ENCODE measurements around the gene CDK5R1.
"Not testable (repeated sequence)": the region's sequence is repeated elsewhere in the genome, so short reads cannot be mapped to it uniquely, and the experiment has no call there.

Gene CDK5R1

GRCh38 chr17:32486701-32487472, at the start of gene CDK5R1:
TSS of gene CDK5R1 (plus strand) at chr17:32486993. CDS start at chr17:32487621, 628 bp downstream.
- peak; percentile 55 for DNase-seq (ENCODE audit: low read depth)

DNA sequence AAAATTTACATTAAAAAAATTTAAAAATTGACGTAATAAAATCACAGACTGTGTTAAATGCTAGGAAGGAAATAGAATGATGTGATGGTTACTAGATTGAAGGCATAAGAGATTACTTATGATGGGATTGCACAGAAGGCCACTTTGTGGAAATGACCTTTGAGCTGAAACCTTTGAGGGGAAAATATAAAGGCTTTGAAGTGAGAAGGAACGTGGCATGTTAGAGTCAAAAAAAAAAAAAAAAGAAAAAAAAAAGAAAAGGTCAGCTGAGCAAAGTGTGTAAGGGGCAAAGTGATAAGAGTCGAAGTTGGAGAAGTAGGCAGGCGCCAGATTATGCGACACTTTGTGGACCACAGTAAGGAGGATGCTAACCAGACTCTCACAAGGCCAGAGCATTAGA, 46.1 kb upstream of the CDK5R1 start:
- DNase-seq (ENCODE audit: low read depth): no peak

DNA sequence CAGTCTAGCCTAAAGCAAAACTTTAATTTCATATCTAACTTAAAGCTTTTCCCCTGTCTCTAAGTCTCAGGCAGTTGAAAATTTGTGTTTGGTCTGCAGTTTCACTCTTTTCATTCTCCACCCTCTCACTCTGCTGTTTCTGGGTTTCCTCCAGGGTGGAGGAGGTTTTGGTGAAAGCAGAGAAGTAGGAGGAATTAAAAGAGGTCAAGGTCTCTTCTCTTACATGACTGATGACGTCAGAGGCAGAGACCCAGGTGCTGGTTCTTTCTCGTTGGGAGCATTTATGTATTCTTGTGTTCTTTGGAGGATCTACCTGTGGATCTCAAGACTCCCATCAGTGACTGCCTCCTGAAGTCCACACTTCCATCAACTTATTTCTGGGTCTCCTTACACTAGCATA, 44.9 kb upstream of the CDK5R1 start:
- no peak for DNase-seq (ENCODE audit: low read depth)

GRCh38 chr17:32443827-32444300, 42.9 kb upstream of the CDK5R1 start:
- no peak for DNase-seq (ENCODE audit: low read depth)

DNA sequence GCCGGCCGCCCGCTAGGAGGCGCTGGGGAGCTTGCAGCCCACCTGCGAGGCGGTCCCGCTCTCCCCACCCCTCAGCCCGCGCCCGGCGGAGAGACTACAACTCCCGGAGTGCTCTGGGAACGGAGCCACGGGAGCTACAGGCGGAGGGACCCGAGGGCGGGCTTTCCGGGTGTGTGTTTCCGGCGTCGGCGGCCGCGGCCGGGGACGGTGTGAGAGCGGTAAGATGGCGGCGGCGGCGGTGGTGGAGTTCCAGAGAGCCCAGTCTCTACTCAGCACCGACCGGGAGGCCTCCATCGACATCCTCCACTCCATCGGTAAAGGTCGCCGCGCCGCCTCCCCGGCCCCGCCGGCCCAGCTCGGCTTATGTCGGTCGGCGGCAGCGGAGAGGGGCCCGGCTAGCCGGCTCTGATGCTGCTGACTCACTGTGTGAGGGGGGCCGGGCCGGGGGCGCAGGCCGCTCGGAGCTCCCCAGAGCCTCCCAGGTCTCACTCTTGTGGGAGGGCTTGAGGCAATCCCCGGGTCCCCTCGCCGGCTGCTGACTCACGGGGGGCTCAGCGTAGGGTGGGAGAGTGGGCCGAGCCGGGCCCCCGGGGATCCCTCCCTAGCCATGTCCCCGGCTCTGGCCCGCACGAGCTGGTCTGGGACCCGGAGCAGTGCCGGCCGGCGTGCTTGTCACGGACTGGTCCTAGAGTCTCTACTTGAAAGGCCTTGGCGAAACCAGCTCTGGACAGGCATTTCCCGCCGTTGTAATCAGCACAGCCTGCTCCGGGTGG, 42.3 kb upstream of the CDK5R1 start, which contains the start of gene PSMD11:
Gene PSMD11 (plus strand): TSS at position 210 of the 773 bp plus-strand sequence. CDS start 14 bp downstream, at position 224.
- peak; percentile 99 for DNase-seq (ENCODE audit: low read depth)

- peak; percentile 2 for DNase-seq (ENCODE audit: low read depth)
Observed at GRCh38 chr17:32445074-32445415, 41.7 kb upstream of the CDK5R1 start.

DNA sequence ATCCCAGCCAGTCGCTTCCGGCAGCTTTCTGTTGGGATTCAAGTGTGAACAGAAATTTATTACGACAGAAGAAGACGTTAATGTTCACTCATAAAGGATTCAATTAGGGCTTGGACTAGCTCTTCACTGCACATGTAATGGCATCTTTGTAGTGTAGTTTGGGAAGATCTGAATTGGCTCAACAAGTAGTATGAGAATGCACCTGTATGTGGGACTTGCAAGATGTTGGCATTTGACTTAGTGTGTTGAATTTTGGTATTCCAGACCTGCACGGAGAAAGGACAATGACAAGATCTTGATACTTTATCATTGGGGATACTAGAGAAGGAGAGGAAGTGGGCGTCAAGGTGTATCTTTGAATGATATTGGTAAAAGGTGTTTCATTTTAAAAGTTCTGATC, 41.3 kb upstream of the CDK5R1 start:
- no peak for DNase-seq (ENCODE audit: low read depth)

GRCh38 chr17:32445971-32446370, 40.8 kb upstream of the CDK5R1 start:
- DNase-seq (ENCODE audit: low read depth): no peak

- no peak for DNase-seq (ENCODE audit: low read depth)
Observed at GRCh38 chr17:32446949-32447348, 39.8 kb upstream of the CDK5R1 start.

DNA sequence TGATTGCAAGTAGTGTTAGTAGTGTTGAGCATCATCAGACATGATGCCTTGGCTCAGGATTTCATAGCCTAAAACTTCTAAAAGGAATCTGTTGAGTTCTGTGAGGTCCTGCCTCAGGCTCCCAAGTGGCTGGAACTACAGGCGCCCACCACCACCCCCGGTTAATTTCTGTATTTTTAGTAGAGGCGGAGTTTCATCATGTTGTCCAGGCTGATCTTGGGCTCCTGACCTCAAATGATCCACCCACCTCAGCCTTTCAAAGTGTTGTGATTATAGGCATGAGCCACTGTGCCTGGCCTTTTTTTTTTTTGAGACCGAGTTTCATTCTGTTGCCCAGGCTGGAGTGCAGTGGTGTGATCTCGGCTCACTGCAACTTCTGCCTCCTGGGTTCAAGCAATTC, 36.8 kb upstream of the CDK5R1 start:
- DNase-seq (ENCODE audit: low read depth): no peak

DNA sequence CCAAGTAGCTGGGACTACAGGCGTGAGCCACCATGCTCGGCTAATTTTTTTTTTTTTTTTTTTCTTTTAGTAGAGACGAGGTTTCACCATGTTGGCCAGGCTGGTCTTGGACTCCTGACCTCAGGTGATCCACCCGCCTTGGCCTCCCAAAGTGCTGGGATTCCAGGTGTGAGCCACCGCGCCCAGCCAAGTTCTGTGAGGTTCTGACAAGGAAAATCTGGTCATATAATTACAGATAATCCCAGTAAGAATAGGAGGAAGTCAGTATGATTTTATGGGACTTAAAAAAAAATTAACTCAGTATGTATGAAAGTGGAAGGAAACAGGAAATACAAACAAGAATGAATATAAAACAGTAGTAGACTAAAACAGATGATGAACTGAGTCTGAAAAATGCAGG, 36.4 kb upstream of the CDK5R1 start:
- not testable (repeated sequence) for DNase-seq (ENCODE audit: low read depth)

- no peak for DNase-seq (ENCODE audit: low read depth)
Observed at GRCh38 chr17:32451879-32452278, 34.9 kb upstream of the CDK5R1 start.

GRCh38 chr17:32452281-32452680, 34.5 kb upstream of the CDK5R1 start:
- no peak for DNase-seq (ENCODE audit: low read depth)

- DNase-seq (ENCODE audit: low read depth): no peak
Observed at GRCh38 chr17:32453370-32453769, 33.4 kb upstream of the CDK5R1 start.

DNA sequence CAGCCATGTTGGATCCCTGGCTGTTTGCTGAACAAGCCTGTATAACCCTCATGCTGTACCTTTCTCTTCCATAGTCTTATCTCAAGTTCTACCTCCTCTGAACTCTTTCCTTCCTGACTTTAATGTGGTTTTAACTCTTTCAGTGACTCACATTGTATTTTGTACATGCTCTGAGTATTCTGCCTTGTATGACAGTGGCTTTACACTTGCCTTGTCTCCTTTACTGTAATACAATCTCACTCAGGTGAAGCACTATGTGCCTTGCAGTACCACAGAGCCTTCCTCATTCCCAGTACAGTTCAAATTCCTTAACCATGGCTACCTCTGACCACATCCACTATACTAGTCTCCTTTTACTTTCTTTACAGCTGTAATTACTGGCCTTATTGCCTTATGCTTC, 28.4 kb upstream of the CDK5R1 start:
- no peak for DNase-seq (ENCODE audit: low read depth)

DNA sequence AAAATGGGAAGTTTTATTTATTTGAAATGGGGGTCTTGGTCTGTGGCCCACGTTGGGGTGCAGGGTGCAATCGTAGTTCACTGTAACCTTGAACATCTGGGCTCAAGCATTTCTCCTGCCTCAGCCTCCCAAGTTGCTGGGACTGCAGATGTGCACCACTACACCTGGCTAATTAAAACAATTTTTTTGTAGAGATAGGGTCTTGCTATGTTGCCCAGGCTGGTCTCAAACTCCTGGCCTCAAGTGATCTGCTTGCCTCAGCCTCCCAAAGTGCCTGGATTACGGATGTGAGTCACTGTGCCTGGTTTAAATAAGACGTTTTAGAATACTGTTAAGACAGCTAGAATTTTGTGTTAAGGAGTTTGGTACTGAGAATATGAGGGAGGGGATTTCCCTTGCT, 26.7 kb upstream of the CDK5R1 start:
- no peak for DNase-seq (ENCODE audit: low read depth)

GRCh38 chr17:32461498-32461852, 25.3 kb upstream of the CDK5R1 start:
- no peak for DNase-seq (ENCODE audit: low read depth)

- DNase-seq (ENCODE audit: low read depth): peak; percentile 40
Observed at GRCh38 chr17:32461853-32462617, 24.8 kb upstream of the CDK5R1 start.

DNA sequence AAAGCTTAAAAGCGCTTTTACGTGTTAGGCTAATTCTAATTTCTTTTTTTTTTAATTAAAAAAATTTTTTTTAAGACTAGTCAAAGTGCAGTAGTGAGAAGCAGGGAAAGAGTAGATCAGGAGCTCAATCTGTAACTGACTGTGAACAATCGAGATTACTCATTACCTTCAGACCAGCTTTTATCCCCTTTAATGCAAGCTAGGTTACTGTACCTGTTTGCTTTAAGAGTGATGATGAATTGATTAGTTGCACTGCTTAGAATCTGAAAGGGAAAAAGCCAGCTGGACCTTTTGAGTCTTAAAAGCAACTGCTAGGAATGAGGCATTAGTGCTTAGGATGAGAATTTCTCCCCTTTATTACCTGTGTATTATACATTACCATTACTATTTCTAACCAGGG, 23.5 kb upstream of the CDK5R1 start:
- no peak for DNase-seq (ENCODE audit: low read depth)

DNA sequence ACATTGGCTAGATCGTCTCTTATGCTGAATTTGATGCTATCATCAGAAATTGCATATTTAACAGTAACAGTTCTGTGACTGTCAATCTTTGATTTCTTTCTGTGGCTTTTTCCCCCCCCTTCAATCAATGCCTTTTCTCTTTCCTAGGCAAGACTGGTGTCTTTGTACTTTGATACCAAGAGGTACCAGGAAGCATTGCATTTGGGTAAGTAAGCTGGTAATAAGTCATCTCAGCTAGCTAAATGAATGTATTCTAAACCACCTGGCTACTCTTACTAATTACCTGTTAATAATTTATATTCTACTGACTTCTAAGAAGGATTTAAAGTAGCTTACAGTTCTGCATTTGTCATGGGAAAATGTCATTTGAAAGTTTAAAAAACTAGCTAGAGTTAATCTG, 22.4 kb upstream of the CDK5R1 start:
- no peak for DNase-seq (ENCODE audit: low read depth)

DNA sequence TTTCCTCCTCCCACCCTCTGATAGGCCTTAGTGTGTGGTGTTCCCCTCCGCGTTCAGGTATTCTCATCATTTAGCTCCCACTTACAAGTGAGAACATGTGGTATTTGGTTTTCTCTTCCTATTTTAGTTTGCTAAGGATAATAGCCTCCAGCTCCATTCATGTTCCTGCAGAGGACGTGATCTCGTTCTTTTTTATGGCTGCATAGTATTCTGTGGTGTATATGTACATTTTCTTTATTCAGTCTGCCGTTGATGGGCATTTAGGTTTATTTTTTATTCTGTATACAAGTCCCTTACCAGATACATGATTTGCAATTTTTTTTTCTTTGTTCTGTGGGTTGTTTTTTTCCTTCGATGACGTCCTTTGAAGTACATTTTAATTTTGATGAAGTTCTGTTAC, 18.8 kb upstream of the CDK5R1 start:
- DNase-seq (ENCODE audit: low read depth): no peak

DNA sequence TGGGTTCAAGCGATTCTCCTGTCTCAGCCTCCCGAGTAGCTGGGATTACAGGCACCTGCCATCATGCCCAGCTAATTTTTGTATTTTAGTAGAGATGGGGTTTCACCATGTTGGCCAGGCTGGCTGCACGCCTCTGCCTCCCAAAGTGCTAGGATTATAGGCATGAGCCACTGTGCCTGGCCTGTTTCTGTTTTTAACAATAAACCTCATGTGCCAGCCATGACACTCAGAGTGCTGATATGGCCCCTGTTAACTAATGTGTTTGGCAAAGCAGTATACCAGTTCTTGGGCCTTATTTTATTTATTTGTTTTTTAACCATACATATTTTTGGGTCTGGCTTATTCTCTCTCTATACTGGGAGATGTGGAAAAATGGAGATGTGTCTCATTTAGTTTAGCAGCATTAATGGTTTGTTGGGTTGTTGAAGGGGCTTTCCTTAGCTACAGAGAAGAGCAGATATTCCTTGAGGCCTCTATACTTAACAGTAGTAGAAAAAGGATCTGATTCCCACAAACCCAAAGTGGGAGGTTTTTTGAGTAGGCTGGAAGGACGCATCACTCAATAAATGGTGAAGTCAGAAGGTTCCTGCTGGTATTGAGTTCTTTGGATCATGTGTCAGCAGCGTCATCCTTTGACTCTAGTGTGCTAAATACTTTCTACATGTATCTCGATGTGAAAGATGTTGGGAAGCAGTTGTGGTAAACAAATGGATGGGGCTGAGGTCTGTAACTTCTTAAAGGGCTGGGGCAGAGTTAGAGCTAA, 16.2 kb upstream of the CDK5R1 start:
- no peak for DNase-seq (ENCODE audit: low read depth)

Measured in stimulated activated CD8-positive, alpha-beta memory T cell treated with anti-CD3 and anti-CD28 coated beads, Interleukin-4, amount 100 ng/mL, for 24 hours (primary cell).